Measurements from ENCODE around the gene SPATS2L. TPM values are rescaled to one million over a fixed set of nuclear protein-coding genes. Genes with fewer than 3 reads are reported as not detected.

SPATS2L gene
- total and polyA plus RNA-seq, 2 experiments from 2014 or later, result 118 to 154 TPM

GRCh38 chr2:200492656-200493055, 186.2 kb downstream of the SPATS2L start:
- Histone ChIP-seq H4K20me1 (replicated peaks; ENCODE audit: insufficient read depth) (no peaks in the 10 kb centered on the region), H3K4me3 (no peak overlapping the region), H3F3A (replicated peaks; ENCODE audit: low read depth) (no peaks in the 10 kb centered on the region), H3K79me2 (replicated peaks; ENCODE audit: insufficient read depth) (no peaks in the 10 kb centered on the region), H3K4me1 (ENCODE audit: insufficient read depth) (no peaks in the 10 kb centered on the region), H3K4me2 (no peak overlapping the region), H3K9me2 (ENCODE audit: insufficient read depth) (no peaks in the 10 kb centered on the region), H3K36me3 (ENCODE audit: insufficient read depth) (no peaks in the 10 kb centered on the region), H3K27me3 (ENCODE audit: insufficient read depth) (no peaks in the 10 kb centered on the region), H2AFZ (no peak overlapping the region), H3K27ac (ENCODE audit: low read depth) (no peak overlapping the region)
- Mint-ChIP-seq H3K9me3 (peaks cover 5% of the 10 kb centered on the region; the same call in 2 of the 3 replicates), H3K27me3 (ENCODE audit: insufficient read depth, low read depth, poor library complexity) (no peaks in the 10 kb centered on the region), H3K36me3 (ENCODE audit: low read depth) (peaks cover 24% of the 10 kb centered on the region), H3K27ac (no peak overlapping the region), H3K4me3 (no peak overlapping the region), H3K4me1 (no peaks in the 10 kb centered on the region)
- no peak for TF ChIP-seq POLR2AphosphoS5 (IDR thresholded peaks at IDR 0.05; ENCODE audit: low read depth)
- TF ChIP-seq NANOG (IDR thresholded peaks at IDR 0.05; ENCODE audit: borderline replicate concordance), result no peak
- TF ChIP-seq CREB1 (CRISPR knock-in tag; IDR thresholded peaks at IDR 0.05; ENCODE audit: low read depth), result no peak
- no peak for TF ChIP-seq CTCF (conservative IDR thresholded peaks at IDR 0.05; ENCODE audit: low read depth in 2 of 2)
- no peak for TF ChIP-seq STAT1 (IDR thresholded peaks at IDR 0.05; ENCODE audit: unreplicated experiment)
- no peak for TF ChIP-seq EZH2phosphoT487 (IDR thresholded peaks at IDR 0.05; ENCODE audit: unreplicated experiment)
- TF ChIP-seq EZH2 (IDR thresholded peaks at IDR 0.05; ENCODE audit: low read depth, unreplicated experiment), result no peak
- TF ChIP-seq REST (IDR thresholded peaks at IDR 0.05; ENCODE audit: unreplicated experiment), result no peak
- no peak for TF ChIP-seq ZNF462 (CRISPR knock-in tag; IDR thresholded peaks at IDR 0.05)
- ATAC-seq (no peak), DNase-seq (ENCODE audit: low spot score) (no peak)

Measured in GM23338 (cell line).